H9 (cell line): ENCODE measurements around the gene TRPM5. TPM values are rescaled to one million over a fixed set of nuclear protein-coding genes. Genes with fewer than 3 reads are reported as not detected.

Experiments used
- DNase-seq: peaks from one replicate; pipeline ENCODE4 v3.0.0-alpha.2; 2017
- H2AFZ ChIP-seq: one replicate; pipeline ENCODE4 v1.6.1; 2013; ENCODE audit warnings: mild to moderate bottlenecking, low read length, control low read depth, moderate library complexity
- H2AK5ac ChIP-seq: 2 replicates; pipeline ENCODE4 v1.6.1; 2013; ENCODE audit warnings: low read length, control low read depth, mixed read lengths; ENCODE audit not compliant: insufficient read length
- H2BK120ac ChIP-seq: one replicate; pipeline ENCODE4 v1.6.1; 2013; ENCODE audit warnings: low read depth, mild to moderate bottlenecking, low read length, control low read depth, inconsistent platforms; ENCODE audit not compliant: poor library complexity, severe bottlenecking
- H2BK12ac ChIP-seq: 2 replicates; pipeline ENCODE4 v1.6.1; 2013; ENCODE audit warnings: low read length, control low read depth, mixed read lengths, low read depth; ENCODE audit not compliant: insufficient read length
- H2BK15ac ChIP-seq: 2 replicates; pipeline ENCODE4 v1.6.1; 2013; ENCODE audit warnings: low read depth, low read length, control low read depth
- H2BK20ac ChIP-seq: one replicate; pipeline ENCODE4 v1.6.1; 2013; ENCODE audit warnings: low read depth, mild to moderate bottlenecking, low read length, control low read depth, inconsistent platforms; ENCODE audit not compliant: poor library complexity, severe bottlenecking
- H2BK5ac ChIP-seq: 2 replicates; pipeline ENCODE4 v1.6.1; 2013; ENCODE audit warnings: low read length, control low read depth, mixed read lengths; ENCODE audit not compliant: insufficient read length
- H3K14ac ChIP-seq: 2 replicates; pipeline ENCODE4 v1.6.1; 2013; ENCODE audit warnings: low read length, control low read depth; ENCODE audit not compliant: insufficient read depth
- H3K18ac ChIP-seq: 2 replicates; pipeline ENCODE4 v1.6.1; 2013; ENCODE audit warnings: low read depth, mild to moderate bottlenecking, mixed read lengths, low read length, control low read depth; ENCODE audit not compliant: insufficient read length
- H3K23ac ChIP-seq: 2 replicates; pipeline ENCODE4 v1.6.1; 2013; ENCODE audit warnings: low read length, control low read depth, mixed read lengths, low read depth; ENCODE audit not compliant: insufficient read length
- H3K23me2 ChIP-seq: 2 replicates; pipeline ENCODE4 v1.6.1; 2013; ENCODE audit warnings: low read depth, mild to moderate bottlenecking, mixed read lengths, low read length, control low read depth; ENCODE audit not compliant: insufficient read length, poor library complexity, severe bottlenecking
- H3K27ac ChIP-seq: 2 replicates; pipeline ENCODE4 v1.5.1; 2013; ENCODE audit warnings: low read length, control low read depth, mixed read lengths, low read depth; ENCODE audit not compliant: insufficient read length
- H3K27me3 ChIP-seq: 2 replicates; pipeline ENCODE4 v1.6.1; 2013; ENCODE audit warnings: low read length, control low read depth, inconsistent platforms; ENCODE audit not compliant: insufficient read depth
- H3K4ac ChIP-seq: 2 replicates; pipeline ENCODE4 v1.6.1; 2013; ENCODE audit warnings: low read depth, mild to moderate bottlenecking, control low read depth, inconsistent platforms, low read length, moderate library complexity
- H3K4me1 ChIP-seq: 2 replicates; pipeline ENCODE4 v1.6.1; 2013; ENCODE audit warnings: low read length, control low read depth, inconsistent platforms; ENCODE audit not compliant: insufficient read depth
- H3K4me2 ChIP-seq: 2 replicates; pipeline ENCODE4 v1.6.1; 2013; ENCODE audit warnings: low read length, control low read depth, mixed read lengths; ENCODE audit not compliant: insufficient read length, insufficient read depth
- H3K56ac ChIP-seq: 2 replicates; pipeline ENCODE4 v1.6.1; 2013; ENCODE audit warnings: low read depth, mild to moderate bottlenecking, mixed read lengths, low read length, control low read depth; ENCODE audit not compliant: insufficient read length
- H3K79me1 ChIP-seq: 2 replicates; pipeline ENCODE4 v1.6.1; 2013; ENCODE audit warnings: low read depth, mild to moderate bottlenecking, moderate library complexity, low read length, control low read depth, inconsistent platforms; ENCODE audit not compliant: insufficient read depth, poor library complexity, severe bottlenecking
- H3K79me2 ChIP-seq: 2 replicates; pipeline ENCODE4 v1.6.1; 2013; ENCODE audit warnings: low read length, control low read depth, inconsistent platforms; ENCODE audit not compliant: insufficient read depth
- H3K9ac ChIP-seq: 2 replicates; pipeline ENCODE4 v1.6.1; 2013; ENCODE audit warnings: low read length, control low read depth, mixed read lengths; ENCODE audit not compliant: insufficient read length; ENCODE audit errors: extremely low read depth
- H3K9me3 ChIP-seq: one replicate; pipeline ENCODE4 v1.6.1; 2013; ENCODE audit warnings: low read depth, low read length, inconsistent platforms; ENCODE audit not compliant: control insufficient read depth
- H3T11ph ChIP-seq: one replicate; pipeline ENCODE4 v1.6.1; 2013; ENCODE audit warnings: mild to moderate bottlenecking, low read length, control low read depth, inconsistent platforms
- H4K20me1 ChIP-seq: one replicate; pipeline ENCODE4 v1.6.1; 2013; ENCODE audit not compliant: control insufficient read depth, insufficient read length, insufficient read depth
- H4K5ac ChIP-seq: 2 replicates; pipeline ENCODE4 v1.6.1; 2013; ENCODE audit warnings: low read depth, mild to moderate bottlenecking, mixed read lengths, low read length, control low read depth; ENCODE audit not compliant: insufficient read length
- H4K8ac ChIP-seq: replicated peaks from 2 replicates; pipeline ENCODE4 v1.6.1; 2013; ENCODE audit warnings: low read length, control low read depth, mixed read lengths, low read depth; ENCODE audit not compliant: insufficient read length
- H4K91ac ChIP-seq: 2 replicates; pipeline ENCODE4 v1.6.1; 2013; ENCODE audit warnings: low read depth, mild to moderate bottlenecking, moderate library complexity, mixed read lengths, low read length, control low read depth; ENCODE audit not compliant: insufficient read length
- H3K27ac Mint-ChIP-seq, 3 experiments: 2 replicates in 2 of 3; 3 replicates in 1 of 3; pipeline ENCODE4 v1.8.0; 2020 to 2021; ENCODE audit warnings: mixed read lengths in 3 of 3, mild to moderate bottlenecking in 1 of 3, moderate library complexity in 1 of 3
- H3K27me3 Mint-ChIP-seq: 2 replicates; pipeline ENCODE4 v1.8.0; 2021; ENCODE audit warnings: low read depth, mild to moderate bottlenecking, moderate library complexity, mixed read lengths
- H3K36me3 Mint-ChIP-seq, 3 experiments: 2 replicates in 2 of 3; 3 replicates in 1 of 3; pipeline ENCODE4 v1.8.0; 2020 to 2021; ENCODE audit warnings: low read depth in 3 of 3, mixed read lengths in 3 of 3; ENCODE audit not compliant: insufficient read depth in 1 of 3
- H3K4me1 Mint-ChIP-seq, 2 experiments: 2 replicates each; pipeline ENCODE4 v1.8.0; 2020; ENCODE audit warnings: mixed read lengths in 2 of 2
- H3K4me3 Mint-ChIP-seq, 2 experiments: 2 replicates in 1 of 2; 3 replicates in 1 of 2; pipeline ENCODE4 v1.8.0; 2020 to 2021; ENCODE audit warnings: mild to moderate bottlenecking in 2 of 2, mixed read lengths in 2 of 2, moderate library complexity in 1 of 2
- H3K9me3 Mint-ChIP-seq, 2 experiments: 2 replicates in 1 of 2; 3 replicates in 1 of 2; pipeline ENCODE4 v1.8.0; 2020; ENCODE audit warnings: mild to moderate bottlenecking in 2 of 2, mixed read lengths in 2 of 2, moderate library complexity in 1 of 2
- CTCF ChIP-seq: fragments of 200-600 bp; sonication (generic); conservative IDR thresholded peaks from 3 replicates; pipeline ENCODE4 v1.8.0; 2021; ENCODE audit warnings: antibody characterized with exemption, mild to moderate bottlenecking
- WGBS: extraction: QIAGEN DNeasy Blood & Tissue Kit; methylation state at CpG from one replicate; pipeline ENCODE4 v1.1.7; 2013; ENCODE audit warnings: missing lambda C conversion rate, low lambda C conversion rate, mixed read lengths; ENCODE audit not compliant: insufficient read length; ENCODE audit errors: extremely low coverage; 5-methylcytosine and 5-hydroxymethylcytosine counted together
- total RNA-seq: library from RNA; stranded (reverse); gene quantifications from 2 replicates; pipeline ENCODE4 v1.2.1, GENCODE V29; 2021

Gene TRPM5
- total RNA-seq, 1 experiment from 2014 or later, result 0.09 TPM

GRCh38 chr11:2410616-2411015 lies 33.7 kb downstream of the TRPM5 start:
- no peak overlapping the region for H3K23ac ChIP-seq
- H3K79me1 ChIP-seq, result no peaks in the 10 kb centered on the region
- no peaks in the 10 kb centered on the region for H3K27me3 ChIP-seq
- H2BK20ac ChIP-seq, result no peak overlapping the region
- no peaks in the 10 kb centered on the region for H4K20me1 ChIP-seq
- no peak overlapping the region for H3K27ac ChIP-seq
- TF ChIP-seq CTCF, result no peak
- no peak overlapping the region for H3K56ac ChIP-seq
- H3K36me3 Mint-ChIP-seq, result no peaks in the 10 kb centered on the region
- H2AK5ac ChIP-seq, result no peak overlapping the region
- no CpG with 5 or more reads among the region's 9 CpGs for WGBS
- no peak overlapping the region for H3K4me3 Mint-ChIP-seq
- H3K23me2 ChIP-seq, result no peaks in the 10 kb centered on the region
- H3K4me2 ChIP-seq, result no peak overlapping the region
- no peaks in the 10 kb centered on the region; a peak in 1 of 5 replicates for H3K9me3 Mint-ChIP-seq
- H2BK15ac ChIP-seq, result no peak overlapping the region
- H3K9ac ChIP-seq, result no peak overlapping the region
- H3K18ac ChIP-seq, result no peak overlapping the region
- H2AFZ ChIP-seq, result no peak overlapping the region
- DNase-seq, result no peak
- H3K79me2 ChIP-seq, result no peaks in the 10 kb centered on the region
- no peak overlapping the region for H3T11ph ChIP-seq
- H3K27me3 Mint-ChIP-seq, result peaks cover 9% of the 10 kb centered on the region
- H3K9me3 ChIP-seq, result no peaks in the 10 kb centered on the region
- no peaks in the 10 kb centered on the region for H3K4me1 Mint-ChIP-seq
- no peak overlapping the region for H2BK120ac ChIP-seq
- no peaks in the 10 kb centered on the region for H3K4me1 ChIP-seq
- H2BK5ac ChIP-seq, result no peak overlapping the region
- no peak overlapping the region for H4K8ac ChIP-seq
- H4K91ac ChIP-seq, result no peak overlapping the region
- H3K14ac ChIP-seq, result no peak overlapping the region
- H3K27ac Mint-ChIP-seq, result no peak overlapping the region
- H3K4ac ChIP-seq, result no peak overlapping the region
- no peak overlapping the region for H4K5ac ChIP-seq
- no peak overlapping the region for H2BK12ac ChIP-seq
